Measurements from ENCODE around the gene POGZ. TPM values are rescaled to one million over a fixed set of nuclear protein-coding genes. Genes with fewer than 3 reads are reported as not detected.

POGZ gene
- total RNA-seq, 4 donors from 2014 or later: 16.1 to 45.6 (median 30.4) TPM

DNA sequence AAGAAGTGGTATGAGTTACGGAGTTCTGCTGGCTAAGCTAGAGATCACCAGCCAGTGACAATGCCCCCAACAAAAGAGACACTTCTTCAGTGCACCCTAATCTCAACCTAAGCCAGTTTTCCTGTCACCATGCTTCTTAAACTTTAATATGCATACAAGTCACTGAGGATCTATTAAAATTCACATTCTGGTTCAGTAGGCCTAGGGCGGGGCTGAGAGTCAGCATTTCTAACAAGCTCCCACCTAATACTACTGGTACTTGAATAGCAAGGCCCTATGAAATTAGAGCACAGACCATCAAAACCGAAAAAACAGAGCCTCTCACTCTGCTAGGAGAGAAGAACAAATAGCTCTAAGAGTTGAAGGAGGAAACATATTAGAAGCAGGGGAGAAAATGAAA, 52.0 kb downstream of the POGZ start:
- DNase-seq: no peak
- Histone ChIP-seq H3K4me1 (no peaks in the 10 kb centered on the region), H3K27me3 (no peaks in the 10 kb centered on the region), H3K36me3 (peaks cover 21 to 100% (median 48%) of the 10 kb centered on the region in 3 donors), H3K4me3 (no peak overlapping the region), H3K27ac (no peak overlapping the region), H3K9me3 (no peaks in the 10 kb centered on the region)
- TF ChIP-seq, protein P1, sequence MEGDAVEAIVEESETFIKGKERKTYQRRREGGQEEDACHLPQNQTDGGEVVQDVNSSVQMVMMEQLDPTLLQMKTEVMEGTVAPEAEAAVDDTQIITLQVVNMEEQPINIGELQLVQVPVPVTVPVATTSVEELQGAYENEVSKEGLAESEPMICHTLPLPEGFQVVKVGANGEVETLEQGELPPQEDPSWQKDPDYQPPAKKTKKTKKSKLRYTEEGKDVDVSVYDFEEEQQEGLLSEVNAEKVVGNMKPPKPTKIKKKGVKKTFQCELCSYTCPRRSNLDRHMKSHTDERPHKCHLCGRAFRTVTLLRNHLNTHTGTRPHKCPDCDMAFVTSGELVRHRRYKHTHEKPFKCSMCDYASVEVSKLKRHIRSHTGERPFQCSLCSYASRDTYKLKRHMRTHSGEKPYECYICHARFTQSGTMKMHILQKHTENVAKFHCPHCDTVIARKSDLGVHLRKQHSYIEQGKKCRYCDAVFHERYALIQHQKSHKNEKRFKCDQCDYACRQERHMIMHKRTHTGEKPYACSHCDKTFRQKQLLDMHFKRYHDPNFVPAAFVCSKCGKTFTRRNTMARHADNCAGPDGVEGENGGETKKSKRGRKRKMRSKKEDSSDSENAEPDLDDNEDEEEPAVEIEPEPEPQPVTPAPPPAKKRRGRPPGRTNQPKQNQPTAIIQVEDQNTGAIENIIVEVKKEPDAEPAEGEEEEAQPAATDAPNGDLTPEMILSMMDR (IDR thresholded peaks at IDR 0.05): no peak
- intact Hi-C loops (cut with DNase I): no loop called here
- 91 to 92% methylated on average over 2 of the region's 3 CpGs for WGBS, 2 donors

DNA sequence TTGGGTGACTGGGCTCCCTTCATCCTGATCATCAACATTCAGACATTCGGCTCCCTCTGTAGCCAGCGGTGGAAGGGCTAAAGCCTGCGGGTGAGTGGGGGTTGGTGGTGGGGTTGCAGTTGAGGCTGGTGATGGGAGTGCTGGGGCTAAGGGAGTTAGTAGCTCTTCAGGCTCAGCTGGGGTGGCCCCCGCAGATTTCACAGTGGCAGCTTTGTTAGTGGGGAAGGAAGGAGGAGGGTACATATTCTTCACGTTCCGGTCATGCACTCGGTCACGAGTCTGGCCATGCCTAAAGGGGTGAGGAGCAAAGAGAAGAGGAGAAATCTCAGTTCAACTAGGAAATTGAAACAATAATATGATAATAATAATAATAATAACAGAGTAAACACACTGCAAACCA, 53.1 kb downstream of the POGZ start:
- no peaks in the 10 kb centered on the region for H3K27me3 ChIP-seq
- 78 to 83% methylated on average over 6 to 7 of the region's 8 CpGs for WGBS, 2 donors
- H3K4me3 ChIP-seq: no peak overlapping the region
- DNase-seq: no peak
- no peak for TF ChIP-seq POLR2A (IDR thresholded peaks at IDR 0.05)
- TF ChIP-seq, protein P1 (IDR thresholded peaks at IDR 0.05): no peak
- H3K4me1 ChIP-seq: peaks cover 0 to 6% (median under 1%) of the 10 kb centered on the region in 3 donors
- no peaks in the 10 kb centered on the region for H3K9me3 ChIP-seq
- no peak overlapping the region for H3K27ac ChIP-seq
- peaks cover 21 to 100% (median 50%) of the 10 kb centered on the region in 3 donors for H3K36me3 ChIP-seq
- intact Hi-C loops (cut with DNase I): no loop called here

DNA sequence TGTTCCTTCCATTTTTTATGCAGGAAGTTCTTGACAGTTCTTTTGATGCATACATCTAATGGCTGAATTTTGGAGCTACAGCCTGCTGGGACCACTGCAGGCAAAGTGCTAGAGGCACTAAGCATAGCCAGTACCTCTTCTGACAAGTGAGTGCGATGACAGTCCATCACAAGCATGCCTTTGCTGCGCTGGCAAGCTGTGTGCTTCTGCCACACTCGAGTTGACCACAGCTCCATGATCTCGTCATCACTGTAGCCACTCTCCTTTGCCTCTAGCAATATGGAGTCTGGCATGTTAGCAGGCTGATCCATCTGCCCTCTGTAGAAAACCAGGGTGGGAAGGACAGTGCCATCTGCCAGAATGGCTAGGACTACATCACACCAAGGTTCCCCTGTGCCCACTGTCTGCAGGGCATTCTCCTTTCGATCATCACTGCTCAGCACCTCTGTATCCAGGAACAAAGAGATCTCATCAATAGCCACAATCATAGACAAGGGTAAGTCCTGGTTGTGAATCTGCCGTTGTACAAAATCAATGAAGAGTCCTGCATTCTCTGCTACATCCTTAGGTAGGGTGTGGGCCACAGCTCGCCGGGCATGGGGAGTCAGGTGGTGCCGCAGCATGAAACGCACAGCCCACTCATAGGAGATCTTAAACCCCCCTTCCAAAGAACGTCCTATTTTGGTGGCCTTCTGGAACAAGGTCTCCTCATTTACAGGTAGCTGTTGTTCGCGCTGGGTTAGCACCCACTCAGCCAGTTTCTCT, 53.9 kb downstream of the POGZ start:
- TF ChIP-seq, protein P1 (IDR thresholded peaks at IDR 0.05): no peak
- TF ChIP-seq POLR2A (IDR thresholded peaks at IDR 0.05): no peak
- H3K36me3 ChIP-seq: peaks cover 21 to 99% (median 48%) of the 10 kb centered on the region in 3 donors
- intact Hi-C loops (cut with DNase I): no loop called here
- no peak overlapping the region for H3K4me3 ChIP-seq
- H3K9me3 ChIP-seq: no peaks in the 10 kb centered on the region
- no peak for DNase-seq
- 87 to 91% methylated on average over 10 to 13 of the region's 13 CpGs for WGBS, 2 donors
- peaks cover 0 to 14% (median 9%) of the 10 kb centered on the region in 3 donors for H3K4me1 ChIP-seq
- H3K27ac ChIP-seq: no peak overlapping the region
- H3K27me3 ChIP-seq: no peaks in the 10 kb centered on the region

DNA sequence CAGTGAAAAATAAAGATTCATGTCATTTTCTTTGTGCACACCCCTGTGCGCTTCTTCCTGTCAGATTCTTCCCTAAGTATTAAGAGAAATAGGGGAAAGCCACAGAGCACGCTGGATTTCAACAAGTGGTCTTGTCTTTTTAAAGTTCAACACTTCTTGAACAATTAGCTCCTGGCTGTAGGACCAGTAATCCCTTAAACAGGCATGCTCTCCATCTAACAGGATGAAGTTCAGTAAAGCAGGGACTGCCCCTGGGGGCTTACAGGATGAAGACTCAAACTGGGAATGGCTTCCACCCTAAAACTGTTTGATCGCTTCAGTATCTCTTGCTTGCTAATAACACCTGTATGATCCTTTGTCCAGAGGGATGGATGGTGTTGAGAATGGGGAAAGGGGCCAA, 55.7 kb downstream of the POGZ start:
- no peak overlapping the region for H3K27ac ChIP-seq
- no peaks in the 10 kb centered on the region for H3K27me3 ChIP-seq
- DNase-seq: no peak
- no peak overlapping the region for H3K4me3 ChIP-seq
- peaks cover 0 to 24% (median 12%) of the 10 kb centered on the region in 3 donors for H3K4me1 ChIP-seq
- intact Hi-C loops (cut with DNase I): no loop called here
- peaks cover 20 to 81% (median 48%) of the 10 kb centered on the region in 3 donors for H3K36me3 ChIP-seq
- no peaks in the 10 kb centered on the region for H3K9me3 ChIP-seq
- TF ChIP-seq POLR2A (IDR thresholded peaks at IDR 0.05): no peak
- TF ChIP-seq, protein P1 (IDR thresholded peaks at IDR 0.05): no peak
- 88 to 91% methylated on average over 3 of the region's 3 CpGs for WGBS, 2 donors

DNA sequence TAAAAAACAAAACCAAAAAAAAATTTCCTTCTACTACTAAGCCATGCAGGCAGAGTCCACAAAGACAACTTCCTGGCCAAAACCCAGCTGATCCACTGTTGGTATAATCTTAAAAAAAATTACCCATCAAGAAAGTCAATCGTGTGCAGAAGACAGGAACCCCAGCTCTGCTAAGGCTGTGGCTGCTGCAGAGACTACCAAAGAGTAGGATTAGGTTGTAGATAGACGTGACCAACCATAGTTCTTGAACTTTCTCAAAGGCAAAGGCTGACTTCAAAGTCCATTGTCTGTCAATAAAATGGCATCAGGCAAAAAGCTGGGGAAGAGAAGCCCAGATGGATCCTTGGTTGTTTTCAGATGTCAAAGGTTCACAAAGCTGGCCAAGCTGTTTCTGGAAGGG, 56.5 kb downstream of the POGZ start:
- Histone ChIP-seq H3K27me3 (no peaks in the 10 kb centered on the region), H3K36me3 (peaks cover 14 to 73% (median 41%) of the 10 kb centered on the region in 3 donors), H3K4me1 (peaks cover 0 to 24% (median 12%) of the 10 kb centered on the region in 3 donors), H3K27ac (no peak overlapping the region), H3K9me3 (no peaks in the 10 kb centered on the region), H3K4me3 (no peak overlapping the region)
- DNase-seq: no peak
- 42 to 72% methylated on average over 2 of the region's 2 CpGs for WGBS, 2 donors
- TF ChIP-seq POLR2A (IDR thresholded peaks at IDR 0.05): no peak
- TF ChIP-seq, protein P1 (IDR thresholded peaks at IDR 0.05): no peak
- intact Hi-C loops (cut with DNase I): no loop called here

All from esophagus squamous epithelium (tissue), 5 donors.